Activated T-helper 1 cell treated with anti-CD3 and anti-CD28 coated beads, Interleukin-12 subunit alpha, Interleukin-12 subunit beta, Interleukin-2, Interleukin-4 antibody, amounts not matched to agents 30 ng/mL and 10 ng/mL and 1 ng/mL, durations not matched to agents 14 hours and 24 hours and 36 hours (primary cell): Measurements from ENCODE around the gene ATP5MC2. TPM values are rescaled to one million over a fixed set of nuclear protein-coding genes. Genes with fewer than 3 reads are reported as not detected.
"Not testable (repeated sequence)": the region's sequence is repeated elsewhere in the genome, so short reads cannot be mapped to it uniquely, and the experiment has no call there.

Experiments
- DNase-seq: peaks from one replicate; pipeline ENCODE4 v3.0.0; 2021; ENCODE audit warnings: low spot score
- H3K27ac Mint-ChIP-seq: one replicate; pipeline ENCODE4 v1.8.0; 2021; ENCODE audit warnings: mild to moderate bottlenecking, mixed read lengths
- H3K27me3 Mint-ChIP-seq: one replicate; pipeline ENCODE4 v1.8.0; 2022; ENCODE audit warnings: mild to moderate bottlenecking, moderate library complexity, mixed read lengths; ENCODE audit not compliant: insufficient read depth
- H3K36me3 Mint-ChIP-seq: one replicate; pipeline ENCODE4 v1.8.0; 2021; ENCODE audit warnings: low read depth, mixed read lengths
- H3K4me1 Mint-ChIP-seq: one replicate; pipeline ENCODE4 v1.8.0; 2021; ENCODE audit warnings: low read depth, mixed read lengths
- H3K4me3 Mint-ChIP-seq: one replicate; pipeline ENCODE4 v1.8.0; 2021; ENCODE audit warnings: mild to moderate bottlenecking, moderate library complexity, mixed read lengths
- H3K9me3 Mint-ChIP-seq: one replicate; pipeline ENCODE4 v1.8.0; 2021; ENCODE audit warnings: mixed read lengths
- intact Hi-C: fragments of 100-400 bp; cut with micrococcal nuclease; formaldehyde crosslinking; loops from one replicate; pipeline ENCODE4 v1.15.1; 2024
- total RNA-seq: library from RNA; stranded (reverse); gene quantifications from 2 replicates; pipeline ENCODE4 v1.2.3, GENCODE V29; 2022

The ATP5MC2 gene
- total RNA-seq, 1 donor from 2014 or later = 363 TPM

DNA sequence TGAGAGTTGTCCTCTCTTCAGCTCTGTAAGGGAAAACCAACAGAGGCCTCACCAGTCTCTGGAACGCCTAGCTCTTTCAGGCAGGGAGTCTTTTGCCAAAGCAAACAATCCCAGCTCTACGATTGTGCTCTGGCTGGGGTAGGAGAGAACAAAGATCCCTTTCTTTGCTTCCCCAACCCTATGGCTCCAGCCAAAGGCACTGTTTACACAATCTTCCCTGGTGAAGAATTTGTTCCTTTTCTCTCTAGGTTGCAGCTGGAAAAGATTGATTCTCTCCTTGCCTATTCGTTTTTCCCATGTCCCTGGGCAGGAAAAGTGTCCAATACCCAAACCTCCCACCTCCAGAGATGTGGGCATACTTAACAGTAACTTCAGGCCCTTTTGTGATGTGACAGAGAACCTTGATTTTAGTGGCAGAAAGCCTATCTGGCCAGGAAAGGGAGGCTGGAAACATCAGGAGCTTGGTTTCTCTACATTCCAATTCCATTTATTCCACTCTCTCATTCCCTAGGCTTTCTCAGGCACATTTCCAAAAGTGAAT, 16.8 kb downstream of the ATP5MC2 start:
- no peak for DNase-seq
- Mint-ChIP-seq H3K27ac (no peak overlapping the region), H3K4me1 (no peaks in the 10 kb centered on the region), H3K4me3 (no peak overlapping the region), H3K36me3 (peaks cover 12% of the 10 kb centered on the region), H3K27me3 (no peaks in the 10 kb centered on the region), H3K9me3 (no peaks in the 10 kb centered on the region)
- intact Hi-C loops = no loop called here

DNA sequence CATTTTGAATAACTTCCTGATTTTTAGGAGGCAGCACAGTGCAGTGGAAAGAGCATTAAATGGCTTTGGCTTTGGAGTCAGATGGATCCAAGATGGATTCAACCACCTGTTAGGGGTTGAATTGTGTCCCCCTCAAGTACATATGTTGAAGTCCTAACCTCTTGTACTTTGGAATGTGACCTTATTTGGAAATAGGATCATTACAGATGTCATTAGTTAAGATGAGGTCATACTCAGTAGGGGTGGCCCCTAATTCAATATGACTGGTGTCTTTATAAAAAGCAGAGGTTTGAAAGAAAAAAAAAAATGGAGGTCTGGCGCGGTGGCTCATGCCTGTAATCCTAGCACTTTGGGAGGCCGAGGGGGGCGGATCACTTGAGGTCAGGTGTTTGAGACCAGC, 18.8 kb downstream of the ATP5MC2 start:
- Mint-ChIP-seq H3K4me1 (no peaks in the 10 kb centered on the region), H3K9me3 (no peaks in the 10 kb centered on the region), H3K27ac (no peak overlapping the region), H3K4me3 (no peak overlapping the region), H3K36me3 (peaks cover 3% of the 10 kb centered on the region), H3K27me3 (no peaks in the 10 kb centered on the region)
- intact Hi-C loops = no loop called here
- DNase-seq = no peak

GRCh38 chr12:53653595-53653994, 22.3 kb downstream of the ATP5MC2 start:
- DNase-seq = no peak
- H3K4me1 Mint-ChIP-seq = no peaks in the 10 kb centered on the region
- H3K36me3 Mint-ChIP-seq = no peaks in the 10 kb centered on the region
- no peaks in the 10 kb centered on the region for H3K9me3 Mint-ChIP-seq
- H3K27me3 Mint-ChIP-seq = no peaks in the 10 kb centered on the region
- intact Hi-C loops = no loop called here
- H3K4me3 Mint-ChIP-seq = no peak overlapping the region
- no peak overlapping the region for H3K27ac Mint-ChIP-seq

- no peak for DNase-seq
- intact Hi-C loops = no loop called here
- Mint-ChIP-seq H3K4me3 (no peak overlapping the region), H3K27me3 (no peaks in the 10 kb centered on the region), H3K4me1 (no peaks in the 10 kb centered on the region), H3K27ac (no peak overlapping the region), H3K36me3 (no peaks in the 10 kb centered on the region), H3K9me3 (no peaks in the 10 kb centered on the region)
Observed at GRCh38 chr12:53652366-53652765, 23.5 kb downstream of the ATP5MC2 start.

- Mint-ChIP-seq H3K36me3 (no peaks in the 10 kb centered on the region), H3K4me3 (no peak overlapping the region), H3K9me3 (no peaks in the 10 kb centered on the region), H3K27ac (no peak overlapping the region), H3K27me3 (no peaks in the 10 kb centered on the region), H3K4me1 (no peaks in the 10 kb centered on the region)
- intact Hi-C loops = no loop called here
- DNase-seq = no peak
Observed at GRCh38 chr12:53651737-53652136, 24.1 kb downstream of the ATP5MC2 start.

DNA sequence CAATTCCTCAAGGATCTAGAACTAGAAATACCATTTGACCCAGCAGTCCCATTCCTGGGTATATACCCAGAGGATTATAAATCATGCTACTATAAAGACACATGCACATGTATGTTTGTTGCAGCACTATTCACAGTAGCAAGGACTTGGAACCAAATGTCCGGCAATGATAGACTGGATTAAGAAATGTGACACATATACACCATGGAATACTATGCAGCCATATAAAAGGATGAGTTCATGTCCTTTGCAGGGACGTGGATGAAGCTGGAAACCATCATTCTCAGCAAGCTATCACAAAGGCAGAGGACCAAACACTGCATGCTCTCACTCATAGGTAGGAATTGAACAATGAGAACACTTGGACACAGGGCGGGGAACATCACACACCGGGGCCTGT, 29.6 kb downstream of the ATP5MC2 start:
- H3K36me3 Mint-ChIP-seq, H3K27ac Mint-ChIP-seq, intact Hi-C loops, H3K9me3 Mint-ChIP-seq, DNase-seq, H3K4me3 Mint-ChIP-seq, H3K27me3 Mint-ChIP-seq, H3K4me1 Mint-ChIP-seq: not testable (repeated sequence)

- DNase-seq = no peak
- Mint-ChIP-seq H3K36me3 (no peaks in the 10 kb centered on the region), H3K4me1 (no peaks in the 10 kb centered on the region), H3K9me3 (no peaks in the 10 kb centered on the region), H3K4me3 (no peak overlapping the region), H3K27me3 (peaks cover 9% of the 10 kb centered on the region), H3K27ac (no peak overlapping the region)
- intact Hi-C loops = no loop called here
Observed at GRCh38 chr12:53645165-53645564, 30.7 kb downstream of the ATP5MC2 start.

GRCh38 chr12:53644133-53644532, 31.8 kb downstream of the ATP5MC2 start:
- no peak overlapping the region for H3K4me3 Mint-ChIP-seq
- no peaks in the 10 kb centered on the region for H3K36me3 Mint-ChIP-seq
- H3K9me3 Mint-ChIP-seq = no peaks in the 10 kb centered on the region
- H3K27me3 Mint-ChIP-seq = peaks cover 9% of the 10 kb centered on the region
- no peak overlapping the region for H3K27ac Mint-ChIP-seq
- intact Hi-C loops = no loop called here
- no peak for DNase-seq
- no peaks in the 10 kb centered on the region for H3K4me1 Mint-ChIP-seq

DNA sequence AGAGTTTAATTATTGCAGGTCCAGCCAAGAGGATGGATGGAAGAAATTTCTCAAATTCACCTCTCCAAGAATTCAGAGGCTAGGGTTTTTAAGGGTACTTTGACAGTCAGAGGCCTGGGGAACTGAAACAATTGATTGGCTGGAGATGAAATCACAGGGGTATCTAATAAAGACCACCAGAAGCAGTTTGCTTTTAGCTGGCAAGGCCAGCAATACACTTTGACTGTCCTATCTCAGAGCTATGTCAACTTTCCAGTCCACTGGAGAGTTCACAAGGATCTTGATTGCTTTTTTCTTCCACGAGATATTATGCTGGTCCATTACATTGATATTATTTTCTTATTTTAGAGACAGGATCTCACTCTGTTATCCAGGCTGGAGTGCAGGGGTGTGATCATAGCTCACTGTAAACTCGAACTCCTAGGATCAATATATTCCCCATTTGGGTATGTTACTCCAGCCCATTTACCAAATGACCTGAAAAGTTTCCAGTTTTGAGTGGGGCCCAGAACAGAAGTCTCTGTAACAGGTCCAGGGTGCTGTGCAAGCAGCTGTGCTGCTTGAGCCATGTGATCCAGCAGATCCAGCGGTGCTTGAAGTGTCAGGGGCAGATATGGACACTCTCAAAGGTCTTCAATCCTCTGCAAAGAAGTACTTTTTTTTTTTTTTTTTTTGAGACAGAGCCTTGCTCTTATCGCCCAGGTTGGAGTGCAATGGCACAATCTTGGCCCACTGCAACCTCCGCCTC, 32.5 kb downstream of the ATP5MC2 start:
- peaks cover 9% of the 10 kb centered on the region for H3K27me3 Mint-ChIP-seq
- no peak for DNase-seq
- intact Hi-C loops = no loop called here
- no peaks in the 10 kb centered on the region for H3K9me3 Mint-ChIP-seq
- H3K36me3 Mint-ChIP-seq = no peaks in the 10 kb centered on the region
- H3K27ac Mint-ChIP-seq = no peak overlapping the region
- H3K4me1 Mint-ChIP-seq = no peaks in the 10 kb centered on the region
- no peak overlapping the region for H3K4me3 Mint-ChIP-seq

DNA sequence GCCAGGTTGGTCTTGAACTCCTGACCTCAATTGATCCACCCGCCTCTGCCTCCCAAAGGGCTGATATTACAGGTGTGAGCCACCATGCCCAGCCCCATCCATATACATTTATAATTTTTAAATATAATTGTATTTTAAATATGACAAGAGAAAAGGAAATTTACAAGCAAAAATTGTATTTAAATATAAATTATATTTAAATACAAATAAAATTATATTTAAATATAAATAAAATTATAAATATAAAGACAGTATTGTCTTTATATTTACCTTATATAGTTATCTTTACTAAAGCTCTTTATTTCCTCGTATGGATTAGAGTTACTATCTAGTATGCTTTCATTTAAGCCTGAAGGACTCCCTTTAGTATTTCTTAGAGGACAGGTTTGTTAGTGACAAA, 37.8 kb downstream of the ATP5MC2 start:
- H3K9me3 Mint-ChIP-seq = no peaks in the 10 kb centered on the region
- no peak for DNase-seq
- H3K4me1 Mint-ChIP-seq = no peaks in the 10 kb centered on the region
- intact Hi-C loops = no loop called here
- no peak overlapping the region for H3K27ac Mint-ChIP-seq
- H3K27me3 Mint-ChIP-seq = no peaks in the 10 kb centered on the region
- H3K4me3 Mint-ChIP-seq = no peak overlapping the region
- no peaks in the 10 kb centered on the region for H3K36me3 Mint-ChIP-seq

DNA sequence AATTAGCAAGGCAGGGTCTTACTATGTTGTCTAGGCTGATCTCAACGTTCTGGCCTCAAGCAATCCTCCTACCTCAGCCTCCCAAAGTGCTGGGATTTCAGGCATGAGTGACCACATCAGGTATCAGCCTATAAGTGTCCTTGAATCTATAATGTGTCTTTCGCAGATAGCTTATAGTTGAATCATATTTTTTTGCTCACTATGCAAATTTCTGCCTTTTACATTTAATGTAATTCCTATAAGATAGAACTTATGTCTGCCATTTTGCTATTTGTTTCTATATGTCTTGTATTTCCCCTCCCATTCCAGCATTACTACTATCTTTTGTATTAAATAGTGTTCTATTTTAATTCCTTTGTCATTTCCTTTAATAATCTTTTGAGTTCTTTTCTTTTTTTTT, 39.2 kb downstream of the ATP5MC2 start:
- peaks cover 5% of the 10 kb centered on the region for H3K27me3 Mint-ChIP-seq
- no peak for DNase-seq
- no peaks in the 10 kb centered on the region for H3K4me1 Mint-ChIP-seq
- no peak overlapping the region for H3K4me3 Mint-ChIP-seq
- no peak overlapping the region for H3K27ac Mint-ChIP-seq
- H3K9me3 Mint-ChIP-seq = no peaks in the 10 kb centered on the region
- intact Hi-C loops = no loop called here
- H3K36me3 Mint-ChIP-seq = no peaks in the 10 kb centered on the region

GRCh38 chr12:53635708-53636107, 40.2 kb downstream of the ATP5MC2 start:
- H3K27me3 Mint-ChIP-seq, H3K27ac Mint-ChIP-seq, H3K4me1 Mint-ChIP-seq, H3K4me3 Mint-ChIP-seq, DNase-seq, intact Hi-C loops, H3K9me3 Mint-ChIP-seq, H3K36me3 Mint-ChIP-seq: not testable (repeated sequence)

- Mint-ChIP-seq H3K4me1 (peaks cover 4% of the 10 kb centered on the region), H3K27me3 (peaks cover 5% of the 10 kb centered on the region), H3K9me3 (no peaks in the 10 kb centered on the region), H3K27ac (no peak overlapping the region), H3K36me3 (no peaks in the 10 kb centered on the region), H3K4me3 (no peak overlapping the region)
- intact Hi-C loops = no loop called here
- DNase-seq = no peak
Observed at GRCh38 chr12:53631721-53632120, 44.2 kb downstream of the ATP5MC2 start.

- intact Hi-C loops = loop anchor here (2.0 to 5.0 kb wide), 4 partner anchors 135 to 406 kb away; partner anchors contain the start of gene SP1
- Mint-ChIP-seq H3K4me1 (peaks cover 36% of the 10 kb centered on the region), H3K27ac (no peak overlapping the region), H3K9me3 (no peaks in the 10 kb centered on the region), H3K4me3 (no peak overlapping the region), H3K36me3 (peaks cover 8% of the 10 kb centered on the region), H3K27me3 (peaks cover 5% of the 10 kb centered on the region)
- no peak for DNase-seq
Observed at GRCh38 chr12:53627919-53628318, 48.0 kb downstream of the ATP5MC2 start.
